ENCODE results near the gene MRPL33. TPM values are rescaled to one million over a fixed set of nuclear protein-coding genes. Genes with fewer than 3 reads are reported as not detected.

The MRPL33 gene
- total and polyA plus RNA-seq, 2 of the 13 experiments (the other 11 are each of a cell fraction or from before 2014, with no cell fraction given) = 69.7 to 218 TPM

GRCh38 chr2:27771548-27772335 is at the start of gene MRPL33 (continued):
- TF ChIP-seq REPIN1 (CRISPR knock-in tag; IDR thresholded peaks at IDR 0.05; ENCODE audit: borderline replicate concordance, low read depth) = peak; percentile 89
- TF ChIP-seq, protein P1, sequence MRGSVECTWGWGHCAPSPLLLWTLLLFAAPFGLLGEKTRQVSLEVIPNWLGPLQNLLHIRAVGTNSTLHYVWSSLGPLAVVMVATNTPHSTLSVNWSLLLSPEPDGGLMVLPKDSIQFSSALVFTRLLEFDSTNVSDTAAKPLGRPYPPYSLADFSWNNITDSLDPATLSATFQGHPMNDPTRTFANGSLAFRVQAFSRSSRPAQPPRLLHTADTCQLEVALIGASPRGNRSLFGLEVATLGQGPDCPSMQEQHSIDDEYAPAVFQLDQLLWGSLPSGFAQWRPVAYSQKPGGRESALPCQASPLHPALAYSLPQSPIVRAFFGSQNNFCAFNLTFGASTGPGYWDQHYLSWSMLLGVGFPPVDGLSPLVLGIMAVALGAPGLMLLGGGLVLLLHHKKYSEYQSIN (CRISPR knock-in tag; IDR thresholded peaks at IDR 0.05; ENCODE audit: borderline replicate concordance) = no peak
- TF ChIP-seq, protein P2, sequence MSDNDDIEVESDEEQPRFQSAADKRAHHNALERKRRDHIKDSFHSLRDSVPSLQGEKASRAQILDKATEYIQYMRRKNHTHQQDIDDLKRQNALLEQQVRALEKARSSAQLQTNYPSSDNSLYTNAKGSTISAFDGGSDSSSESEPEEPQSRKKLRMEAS (IDR thresholded peaks at IDR 0.05) = peak; percentile 88
- peak; percentile 85; the same call in 1 of the 2 replicates for TF ChIP-seq ZSCAN29 (CRISPR knock-in tag; conservative IDR thresholded peaks at IDR 0.05)
- peak; percentile 98; the same call in 1 of the 2 replicates for TF ChIP-seq ZNF839 (CRISPR knock-in tag; IDR thresholded peaks at IDR 0.05; ENCODE audit: borderline replicate concordance)
- TF ChIP-seq CC2D1A (CRISPR knock-in tag; IDR thresholded peaks at IDR 0.05) = no peak
- TF ChIP-seq HES4 (CRISPR knock-in tag; IDR thresholded peaks at IDR 0.05; ENCODE audit: borderline replicate concordance) = peak; percentile 61; the same call in 1 of the 2 replicates
- peak; percentile 91 for TF ChIP-seq ARNT2 (CRISPR knock-in tag; IDR thresholded peaks at IDR 0.05; ENCODE audit: low read depth)
- no peak for TF ChIP-seq REXO4 (CRISPR knock-in tag; IDR thresholded peaks at IDR 0.05; ENCODE audit: borderline replicate concordance)
- TF ChIP-seq ELF1 (CRISPR knock-in tag; IDR thresholded peaks at IDR 0.05) = peak; percentile 87
- TF ChIP-seq GABPA (IDR thresholded peaks at IDR 0.05; ENCODE audit: low read depth, low read length) = peak; percentile 90
- TF ChIP-seq GABPA (CRISPR knock-in tag; IDR thresholded peaks at IDR 0.05; ENCODE audit: low read depth) = peak; percentile 100
- TF ChIP-seq NFAT5 (CRISPR knock-in tag; IDR thresholded peaks at IDR 0.05) = peak; percentile 89; the same call in 1 of the 2 replicates
- no peak for TF ChIP-seq TRIM24 (CRISPR knock-in tag; IDR thresholded peaks at IDR 0.05)
- peak; percentile 68; the same call in 1 of the 2 replicates for TF ChIP-seq FOXA3 (CRISPR knock-in tag; IDR thresholded peaks at IDR 0.05)
- peak; percentile 96 for TF ChIP-seq SAP130 (CRISPR knock-in tag; IDR thresholded peaks at IDR 0.05; ENCODE audit: low read depth)
- no peak; the same call in 1 of the 2 replicates for TF ChIP-seq ZNF160 (CRISPR knock-in tag; IDR thresholded peaks at IDR 0.05)
- 0 out of 2 replicates have a peak, but pooled peaks have one; percentile 33 for TF ChIP-seq SALL2 (CRISPR knock-in tag; IDR thresholded peaks at IDR 0.05)
- TF ChIP-seq ZNF563 (CRISPR knock-in tag; IDR thresholded peaks at IDR 0.05) = 0 out of 2 replicates have a peak, but pooled peaks have one; percentile 66
- TF ChIP-seq ZNF607 (CRISPR knock-in tag; IDR thresholded peaks at IDR 0.05; ENCODE audit: borderline replicate concordance) = peak; percentile 79
- no peak for TF ChIP-seq ZNF207 (IDR thresholded peaks at IDR 0.05; ENCODE audit: borderline replicate concordance)
- peak; percentile 98 for TF ChIP-seq ZNF335 (CRISPR knock-in tag; IDR thresholded peaks at IDR 0.05)
